ENCODE data around the gene NKX3-2. TPM values are rescaled to one million over a fixed set of nuclear protein-coding genes. Genes with fewer than 3 reads are reported as not detected.

The NKX3-2 gene
- total RNA-seq, 2 donors from 2014 or later = 0.11 to 1.5 TPM

- H3K4me3 Mint-ChIP-seq = no peak overlapping the region
- H3K27ac Mint-ChIP-seq = no peak overlapping the region
- H3K36me3 Mint-ChIP-seq (ENCODE audit: low read depth) = no peaks in the 10 kb centered on the region
- H3K9ac ChIP-seq (ENCODE audit: extremely low read depth, low read length, poor library complexity, severe bottlenecking) = no peak overlapping the region
- no peak for TF ChIP-seq CTCF (conservative IDR thresholded peaks at IDR 0.05)
- no peak overlapping the region for H3K27ac ChIP-seq (ENCODE audit: low read depth, low read length)
- H3K9me3 Mint-ChIP-seq = no peaks in the 10 kb centered on the region
- H3K27me3 Mint-ChIP-seq (ENCODE audit: insufficient read depth) = no peaks in the 10 kb centered on the region
- H3K4me1 ChIP-seq (ENCODE audit: control insufficient read depth, insufficient read depth, low read length) = no peaks in the 10 kb centered on the region
- H3K27me3 ChIP-seq (ENCODE audit: control insufficient read depth, insufficient read depth, low read length, poor library complexity, severe bottlenecking) = no peaks in the 10 kb centered on the region
- no peak for DNase-seq
- H3K4me3 ChIP-seq (ENCODE audit: low read length) = no peak overlapping the region
- peaks cover 8% of the 10 kb centered on the region for H3K4me1 Mint-ChIP-seq
- H3K36me3 ChIP-seq (ENCODE audit: control insufficient read depth, insufficient read depth, low read length) = no peaks in the 10 kb centered on the region
- no peaks in the 10 kb centered on the region for H3K9me3 ChIP-seq (ENCODE audit: control insufficient read depth, low read length)
These were observed 33.2 kb downstream of the NKX3-2 start for GRCh38 chr4:13511101-13511500.

DNA sequence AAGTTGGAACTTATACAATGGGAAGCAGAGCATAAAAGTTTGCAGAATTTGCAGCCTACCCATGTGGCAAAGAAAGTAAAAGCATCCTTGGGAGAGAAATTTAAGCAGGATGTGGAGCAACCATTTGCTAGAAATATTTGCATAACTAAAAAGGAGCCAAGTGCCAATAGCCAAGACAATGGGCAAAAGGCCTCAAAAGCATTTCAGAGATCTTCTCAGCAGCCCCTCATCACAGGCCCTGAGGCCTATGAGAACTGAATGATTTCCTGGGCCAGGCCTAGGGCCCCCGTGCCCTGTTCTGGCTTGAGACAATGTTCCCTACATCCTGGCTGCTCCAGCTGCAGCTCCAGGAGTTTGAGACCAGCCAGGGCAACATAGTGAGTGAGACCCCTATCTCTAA, 34.9 kb downstream of the NKX3-2 start:
- Histone ChIP-seq H3K36me3 (ENCODE audit: control insufficient read depth, insufficient read depth, low read length) (no peaks in the 10 kb centered on the region), H3K27ac (ENCODE audit: low read depth, low read length) (no peak overlapping the region), H3K9me3 (ENCODE audit: control insufficient read depth, low read length) (no peaks in the 10 kb centered on the region), H3K4me1 (ENCODE audit: control insufficient read depth, insufficient read depth, low read length) (no peaks in the 10 kb centered on the region), H3K27me3 (ENCODE audit: control insufficient read depth, insufficient read depth, low read length, poor library complexity, severe bottlenecking) (no peaks in the 10 kb centered on the region), H3K4me3 (ENCODE audit: low read length) (no peak overlapping the region), H3K9ac (ENCODE audit: extremely low read depth, low read length, poor library complexity, severe bottlenecking) (no peak overlapping the region)
- no peaks in the 10 kb centered on the region for H3K36me3 Mint-ChIP-seq (ENCODE audit: low read depth)
- WGBS, 2 experiments (ENCODE audit: insufficient coverage in 1 of 2, insufficient read length in 1 of 2) = 75% methylated on average over 1 of the region's 1 CpG; no CpG with 5 or more reads in 1 of the 2 experiments
- no peak overlapping the region for H3K27ac Mint-ChIP-seq
- H3K27me3 Mint-ChIP-seq (ENCODE audit: insufficient read depth) = no peaks in the 10 kb centered on the region
- peak; percentile 50 for DNase-seq
- no peak overlapping the region for H3K4me3 Mint-ChIP-seq
- peaks cover 4% of the 10 kb centered on the region for H3K4me1 Mint-ChIP-seq
- no peaks in the 10 kb centered on the region for H3K9me3 Mint-ChIP-seq
- no peak for TF ChIP-seq CTCF (conservative IDR thresholded peaks at IDR 0.05)

DNA sequence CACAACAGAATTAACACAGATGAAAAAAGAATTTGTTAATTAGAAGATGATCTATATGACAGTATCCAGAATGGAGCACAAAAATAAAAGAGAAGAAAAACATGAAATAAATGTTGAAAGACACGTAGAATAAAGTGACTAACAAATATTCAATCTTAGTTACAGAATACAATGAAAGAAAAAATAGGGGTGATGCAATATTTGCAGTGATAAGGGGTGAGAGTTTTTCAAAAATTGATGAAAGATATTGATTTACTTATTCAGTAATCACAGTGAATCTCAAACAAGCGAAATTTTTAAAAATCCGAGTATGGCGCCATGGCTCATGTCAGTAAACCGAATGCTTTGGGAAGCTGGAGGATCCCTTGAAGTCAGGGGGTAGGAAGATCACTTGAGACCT, 39.9 kb downstream of the NKX3-2 start:
- Mint-ChIP-seq H3K27me3 (ENCODE audit: insufficient read depth) (no peaks in the 10 kb centered on the region), H3K36me3 (ENCODE audit: low read depth) (no peaks in the 10 kb centered on the region), H3K27ac (no peak overlapping the region), H3K4me1 (no peaks in the 10 kb centered on the region), H3K9me3 (no peaks in the 10 kb centered on the region), H3K4me3 (no peak overlapping the region)
- Histone ChIP-seq H3K9ac (ENCODE audit: extremely low read depth, low read length, poor library complexity, severe bottlenecking) (no peak overlapping the region), H3K4me3 (ENCODE audit: low read length) (no peak overlapping the region), H3K27ac (ENCODE audit: low read depth, low read length) (no peak overlapping the region), H3K4me1 (ENCODE audit: control insufficient read depth, insufficient read depth, low read length) (no peaks in the 10 kb centered on the region), H3K27me3 (ENCODE audit: control insufficient read depth, insufficient read depth, low read length, poor library complexity, severe bottlenecking) (no peaks in the 10 kb centered on the region), H3K9me3 (ENCODE audit: control insufficient read depth, low read length) (no peaks in the 10 kb centered on the region), H3K36me3 (ENCODE audit: control insufficient read depth, insufficient read depth, low read length) (no peaks in the 10 kb centered on the region)
- DNase-seq = no peak
- TF ChIP-seq CTCF (conservative IDR thresholded peaks at IDR 0.05) = no peak
- 96 to 100% methylated on average over 2 to 5 of the region's 5 CpGs for WGBS, 2 experiments (ENCODE audit: insufficient coverage in 1 of 2, insufficient read length in 1 of 2)
